ENCODE results near the gene VPREB1. TPM values are rescaled to one million over a fixed set of nuclear protein-coding genes. Genes with fewer than 3 reads are reported as not detected.
"Not testable (repeated sequence)": the region's sequence is repeated elsewhere in the genome, so short reads cannot be mapped to it uniquely, and the experiment has no call there.

The VPREB1 gene
- total and polyA plus RNA-seq, 10 donors = 0.22 to 9.6 (median 0.30) TPM; not detected in 7

- H3K9me3 ChIP-seq; H3K27me3 ChIP-seq (replicated peaks in 1 of 7); H3K36me3 ChIP-seq; intact Hi-C loops (cut with DNase I; ENCODE audit: low total_unique reads); DNase-seq; H3K27ac ChIP-seq; H3K4me1 ChIP-seq; H3K4me3 ChIP-seq: not testable (repeated sequence)
- WGBS, 5 donors = 82 to 93% (median 91%) methylated on average over 1 to 4 of the region's 4 CpGs
Measured at GRCh38 chr22:22277423-22277822, 32.8 kb downstream of the VPREB1 start.

- intact Hi-C loops (cut with DNase I; ENCODE audit: low total_unique reads); H3K27ac ChIP-seq; H3K4me3 ChIP-seq; H3K27me3 ChIP-seq (replicated peaks in 1 of 7); DNase-seq; H3K4me1 ChIP-seq; H3K9me3 ChIP-seq: not testable (repeated sequence)
- H3K36me3 ChIP-seq = peaks cover 0 to 12% (median 0%) of the 10 kb centered on the region in 6 donors
Measured at GRCh38 chr22:22284962-22285756, 40.6 kb downstream of the VPREB1 start.

- H3K9me3 ChIP-seq; DNase-seq; H3K27ac ChIP-seq; H3K27me3 ChIP-seq (replicated peaks in 1 of 7); H3K4me3 ChIP-seq; intact Hi-C loops (cut with DNase I; ENCODE audit: low total_unique reads); H3K4me1 ChIP-seq: not testable (repeated sequence)
- peaks cover 0 to 24% (median 2%) of the 10 kb centered on the region in 6 donors for H3K36me3 ChIP-seq
- WGBS, 5 donors = 59 to 92% (median 86%) methylated on average over 1 of the region's 1 CpG; no CpG with 5 or more reads in 1 of the 5 donors
Measured at GRCh38 chr22:22286390-22287105, 42.0 kb downstream of the VPREB1 start.

GRCh38 chr22:22287106-22287626 is 42.6 kb downstream of the VPREB1 start:
- 92 to 98% (median 96%) methylated on average over 5 of the region's 5 CpGs for WGBS, 5 donors
- H3K27ac ChIP-seq; DNase-seq; H3K4me3 ChIP-seq; H3K4me1 ChIP-seq; intact Hi-C loops (cut with DNase I; ENCODE audit: low total_unique reads); H3K27me3 ChIP-seq (replicated peaks in 1 of 7); H3K9me3 ChIP-seq: not testable (repeated sequence)
- peaks cover 0 to 30% (median 3%) of the 10 kb centered on the region in 6 donors for H3K36me3 ChIP-seq

- H3K9me3 ChIP-seq; H3K4me1 ChIP-seq; H3K27me3 ChIP-seq (replicated peaks in 1 of 7); H3K27ac ChIP-seq; intact Hi-C loops (cut with DNase I; ENCODE audit: low total_unique reads); DNase-seq; H3K4me3 ChIP-seq: not testable (repeated sequence)
- WGBS, 5 donors = 88 to 95% (median 93%) methylated on average over 4 to 8 of the region's 8 CpGs
- peaks cover 0 to 47% (median 11%) of the 10 kb centered on the region in 6 donors for H3K36me3 ChIP-seq
Measured at GRCh38 chr22:22289666-22290065, 45.1 kb downstream of the VPREB1 start.

- DNase-seq; H3K4me3 ChIP-seq; H3K4me1 ChIP-seq; H3K9me3 ChIP-seq; intact Hi-C loops (cut with DNase I; ENCODE audit: low total_unique reads); H3K27me3 ChIP-seq (replicated peaks in 1 of 7); H3K27ac ChIP-seq: not testable (repeated sequence)
- peaks cover 0 to 55% (median 11%) of the 10 kb centered on the region in 6 donors for H3K36me3 ChIP-seq
- WGBS, 5 donors = 91 to 100% (median 94%) methylated on average over 2 to 3 of the region's 3 CpGs
Measured at GRCh38 chr22:22291129-22291806, 46.7 kb downstream of the VPREB1 start.

- intact Hi-C loops (cut with DNase I; ENCODE audit: low total_unique reads) = not testable (repeated sequence)
Measured at GRCh38 chr22:22292656-22293055, 48.1 kb downstream of the VPREB1 start.

GRCh38 chr22:22293436-22293835 is 48.9 kb downstream of the VPREB1 start:
- DNase-seq; H3K4me3 ChIP-seq; H3K9me3 ChIP-seq; H3K27me3 ChIP-seq (replicated peaks in 1 of 7); H3K27ac ChIP-seq; intact Hi-C loops (cut with DNase I; ENCODE audit: low total_unique reads): not testable (repeated sequence)
- peaks cover 0 to 13% (median 5%) of the 10 kb centered on the region in 6 donors for H3K4me1 ChIP-seq
- peaks cover 0 to 55% (median 11%) of the 10 kb centered on the region in 6 donors for H3K36me3 ChIP-seq
- 91 to 97% (median 93%) methylated on average over 7 of the region's 7 CpGs for WGBS, 5 donors

More at GRCh38 chr22:22292656-22293055, 48.1 kb downstream of the VPREB1 start:
- H3K9me3 ChIP-seq; H3K4me3 ChIP-seq; DNase-seq; H3K27ac ChIP-seq; H3K27me3 ChIP-seq (replicated peaks in 1 of 7): not testable (repeated sequence)
- peaks cover 0 to 55% (median 11%) of the 10 kb centered on the region in 6 donors for H3K36me3 ChIP-seq
- WGBS, 5 donors = 88 to 100% (median 94%) methylated on average over 2 to 3 of the region's 3 CpGs
- peaks cover 0 to 11% (median 5%) of the 10 kb centered on the region in 6 donors for H3K4me1 ChIP-seq

GRCh38 chr22:22294641-22295040 is 50.1 kb downstream of the VPREB1 start:
- DNase-seq; H3K9me3 ChIP-seq; H3K27ac ChIP-seq; H3K4me3 ChIP-seq; intact Hi-C loops (cut with DNase I; ENCODE audit: low total_unique reads); H3K27me3 ChIP-seq (replicated peaks in 1 of 7): not testable (repeated sequence)
- peaks cover 0 to 51% (median 11%) of the 10 kb centered on the region in 6 donors for H3K36me3 ChIP-seq
- WGBS, 5 donors = 94 to 98% (median 96%) methylated on average over 12 to 13 of the region's 13 CpGs
- peaks cover 0 to 21% (median 6%) of the 10 kb centered on the region in 6 donors for H3K4me1 ChIP-seq

Data from spleen (tissue), 11 donors.